ENCODE measurements around the gene TMEM256. TPM values are rescaled to one million over a fixed set of nuclear protein-coding genes. Genes with fewer than 3 reads are reported as not detected.

TMEM256 gene
- total RNA-seq, 2 experiments from 2014 or later = 55.8 to 60.6 TPM

DNA sequence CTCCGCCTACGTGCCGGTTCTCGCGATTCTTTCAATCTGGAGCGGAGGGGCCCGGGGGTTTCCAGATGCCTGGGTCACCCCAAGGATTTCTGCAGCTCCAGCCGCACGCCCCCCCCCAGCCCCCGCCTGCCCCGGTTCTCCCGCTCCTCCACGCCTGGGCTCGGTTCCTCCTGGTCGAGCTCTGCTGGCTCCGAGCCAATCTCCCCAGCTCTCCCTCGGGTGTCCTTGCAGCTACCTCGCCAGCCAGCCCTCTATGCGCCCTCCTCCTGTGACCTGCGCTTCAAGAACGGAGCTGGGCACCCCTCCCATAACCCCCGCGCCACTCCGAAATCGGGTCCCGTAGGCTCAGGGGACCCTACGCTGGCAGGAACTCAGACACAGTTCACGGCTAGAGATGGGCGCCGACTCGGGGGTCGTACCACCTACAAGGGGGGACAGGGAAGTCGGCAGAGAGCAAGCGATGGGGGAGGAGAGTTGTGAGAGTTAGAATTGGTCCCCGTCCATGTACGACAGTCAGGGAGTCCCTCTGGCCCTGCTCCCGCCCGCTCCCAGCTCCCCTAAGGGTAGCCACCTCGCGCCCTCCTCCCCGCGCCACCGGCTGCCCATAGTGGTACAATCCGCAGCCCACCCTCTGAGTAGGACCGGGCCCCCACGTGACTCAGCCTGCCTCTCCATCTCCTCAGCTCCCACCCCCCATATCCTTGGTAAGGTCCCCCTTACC lies 36.4 kb upstream of the TMEM256 start:
- Mint-ChIP-seq H3K27ac (peak overlapping the region; percentile 70), H3K27me3 (peaks cover 49% of the 10 kb centered on the region), H3K4me3 (peak overlapping the region; percentile 94), H3K9me3 (no peaks in the 10 kb centered on the region), H3K4me1 (ENCODE audit: low read depth) (peaks cover 31% of the 10 kb centered on the region), H3K36me3 (ENCODE audit: low read depth) (peaks cover 21% of the 10 kb centered on the region)
- ATAC-seq (no peak), DNase-seq (peak; percentile 78)
- TF ChIP-seq, protein P1, sequence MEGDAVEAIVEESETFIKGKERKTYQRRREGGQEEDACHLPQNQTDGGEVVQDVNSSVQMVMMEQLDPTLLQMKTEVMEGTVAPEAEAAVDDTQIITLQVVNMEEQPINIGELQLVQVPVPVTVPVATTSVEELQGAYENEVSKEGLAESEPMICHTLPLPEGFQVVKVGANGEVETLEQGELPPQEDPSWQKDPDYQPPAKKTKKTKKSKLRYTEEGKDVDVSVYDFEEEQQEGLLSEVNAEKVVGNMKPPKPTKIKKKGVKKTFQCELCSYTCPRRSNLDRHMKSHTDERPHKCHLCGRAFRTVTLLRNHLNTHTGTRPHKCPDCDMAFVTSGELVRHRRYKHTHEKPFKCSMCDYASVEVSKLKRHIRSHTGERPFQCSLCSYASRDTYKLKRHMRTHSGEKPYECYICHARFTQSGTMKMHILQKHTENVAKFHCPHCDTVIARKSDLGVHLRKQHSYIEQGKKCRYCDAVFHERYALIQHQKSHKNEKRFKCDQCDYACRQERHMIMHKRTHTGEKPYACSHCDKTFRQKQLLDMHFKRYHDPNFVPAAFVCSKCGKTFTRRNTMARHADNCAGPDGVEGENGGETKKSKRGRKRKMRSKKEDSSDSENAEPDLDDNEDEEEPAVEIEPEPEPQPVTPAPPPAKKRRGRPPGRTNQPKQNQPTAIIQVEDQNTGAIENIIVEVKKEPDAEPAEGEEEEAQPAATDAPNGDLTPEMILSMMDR (IDR thresholded peaks at IDR 0.05) = no peak
- intact Hi-C loops (cut with micrococcal nuclease) = no loop called here
- CTCF ChIA-PET = interaction anchor here (0.7 to 2.0 kb wide), 8 partner anchors 13 to 116 kb away, joined by 3 to 12 read pairs (median 4); no protein-coding TSS in a partner anchor
- POLR2A ChIA-PET = interaction anchor here (0.6 to 8.8 kb wide), 7 partner anchors 13 to 247 kb away, joined by 3 to 83 read pairs (median 5); partner anchors contain the start of genes POLR2A and TP53

DNA sequence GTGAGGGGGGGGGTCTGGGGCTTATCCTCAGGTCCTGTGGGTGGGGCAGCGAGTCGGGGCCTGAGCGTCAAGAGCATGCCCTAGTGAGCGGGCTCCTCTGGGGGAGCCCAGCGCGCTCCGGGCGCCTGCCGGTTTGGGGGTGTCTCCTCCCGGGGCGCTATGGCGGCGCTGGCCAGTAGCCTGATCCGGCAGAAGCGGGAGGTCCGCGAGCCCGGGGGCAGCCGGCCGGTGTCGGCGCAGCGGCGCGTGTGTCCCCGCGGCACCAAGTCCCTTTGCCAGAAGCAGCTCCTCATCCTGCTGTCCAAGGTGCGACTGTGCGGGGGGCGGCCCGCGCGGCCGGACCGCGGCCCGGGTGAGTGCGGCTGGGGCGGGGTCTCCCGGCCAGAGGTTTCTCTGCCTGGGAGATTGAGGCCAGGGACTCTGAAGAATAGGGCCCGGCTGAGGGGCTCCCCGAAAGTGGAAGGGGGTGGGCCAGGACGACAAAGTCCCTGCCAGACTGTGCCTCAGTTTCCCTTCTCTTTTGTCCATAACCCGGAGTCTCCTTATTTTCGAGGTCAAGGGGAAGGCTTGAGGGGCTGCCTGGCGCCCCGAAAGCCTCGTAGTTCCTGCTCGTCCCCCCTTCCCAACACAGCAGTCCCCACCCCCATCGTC lies 35.7 kb upstream of the TMEM256 start, which contains the start of gene FGF11:
Gene FGF11, plus strand, starts transcription at position 51 of the 651 bp plus-strand sequence. Its CDS starts 109 bp downstream, at position 160.
- Mint-ChIP-seq H3K36me3 (ENCODE audit: low read depth) (peaks cover 21% of the 10 kb centered on the region), H3K27ac (peak within 1 kb of the TSS; percentile 70), H3K4me3 (peak within 1 kb of the TSS; percentile 94), H3K4me1 (ENCODE audit: low read depth) (peaks cover 31% of the 10 kb centered on the region), H3K27me3 (peaks cover 45% of the 10 kb centered on the region), H3K9me3 (no peaks in the 10 kb centered on the region)
- TF ChIP-seq, protein P1 (IDR thresholded peaks at IDR 0.05) = no peak
- ATAC-seq (no peak), DNase-seq (peak; percentile 15)
- POLR2A ChIA-PET = interaction anchor here (1.2 to 8.8 kb wide), 5 partner anchors 13 to 248 kb away, joined by 3 to 83 read pairs (median 20); partner anchors contain the start of genes POLR2A and TP53
- CTCF ChIA-PET = interaction anchor here (0.7 to 2.0 kb wide), 5 partner anchors 15 to 83 kb away, joined by 3 to 12 read pairs (median 4); no protein-coding TSS in a partner anchor
- intact Hi-C loops (cut with micrococcal nuclease) = loop anchor here (5.0 kb wide), 3 partner anchors 43 to 123 kb away; partner anchors contain the start of genes KCTD11, POLR2A, SENP3 and SLC35G6

DNA sequence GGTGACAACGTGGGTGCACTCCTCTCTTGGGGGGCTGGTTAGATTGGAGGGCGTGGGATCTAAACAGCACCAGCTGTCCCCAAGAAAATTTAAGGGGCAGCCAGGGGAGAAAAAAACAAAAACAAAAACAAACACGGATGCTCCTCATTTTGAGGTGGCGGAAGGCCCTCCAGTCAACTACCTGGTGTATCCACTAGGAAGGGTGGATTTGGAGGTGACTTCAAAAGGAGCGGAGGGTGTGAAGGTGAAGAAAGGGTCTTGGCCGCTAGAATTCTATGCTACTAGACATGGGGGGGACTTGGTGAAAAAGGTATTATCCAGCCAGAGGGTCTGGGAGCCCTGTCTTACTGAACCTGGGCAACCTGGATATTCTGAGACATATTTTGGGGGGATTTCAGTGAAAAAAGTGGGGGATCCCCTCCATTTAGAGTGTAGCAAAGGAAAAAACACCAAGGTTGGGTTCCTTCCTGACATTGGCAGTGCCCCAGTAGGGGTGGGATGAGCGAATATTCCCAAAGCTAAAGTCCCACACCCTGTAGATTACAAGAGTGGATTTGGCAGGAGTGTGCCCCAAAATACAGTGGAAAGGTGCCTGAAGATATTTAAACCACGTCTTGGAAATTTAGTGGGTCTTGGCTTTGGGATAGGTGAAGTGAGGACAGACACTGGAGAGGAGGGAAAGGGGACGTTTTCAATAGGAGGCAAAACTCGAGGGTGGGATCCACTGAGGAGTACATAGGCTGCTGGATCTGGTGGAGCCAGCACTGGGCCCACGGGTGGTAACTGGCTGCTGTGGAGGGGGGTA lies 35.0 kb upstream of the TMEM256 start:
- Mint-ChIP-seq H3K36me3 (ENCODE audit: low read depth) (peaks cover 21% of the 10 kb centered on the region), H3K27ac (peak overlapping the region; percentile 20), H3K27me3 (peaks cover 39% of the 10 kb centered on the region), H3K9me3 (no peaks in the 10 kb centered on the region), H3K4me3 (peak overlapping the region; percentile 94), H3K4me1 (ENCODE audit: low read depth) (peaks cover 31% of the 10 kb centered on the region)
- TF ChIP-seq, protein P1 (IDR thresholded peaks at IDR 0.05) = no peak
- intact Hi-C loops (cut with micrococcal nuclease) = loop anchor here (5.0 kb wide), 3 partner anchors 43 to 123 kb away; partner anchors contain the start of genes KCTD11, POLR2A, SENP3 and SLC35G6
- CTCF ChIA-PET = interaction anchor here (0.7 to 4.4 kb wide), 5 partner anchors 16 to 122 kb away, joined by 3 to 68 read pairs (median 48); partner anchors contain the start of genes PLSCR3, SLC35G6, TMEM95 and ZBTB4
- DNase-seq (no peak), ATAC-seq (no peak)
- POLR2A ChIA-PET = interaction anchor here (0.5 to 8.8 kb wide), 7 partner anchors 12 to 249 kb away, joined by 3 to 83 read pairs (median 20); partner anchors contain the start of genes POLR2A, SLC35G6, TP53 and ZBTB4

DNA sequence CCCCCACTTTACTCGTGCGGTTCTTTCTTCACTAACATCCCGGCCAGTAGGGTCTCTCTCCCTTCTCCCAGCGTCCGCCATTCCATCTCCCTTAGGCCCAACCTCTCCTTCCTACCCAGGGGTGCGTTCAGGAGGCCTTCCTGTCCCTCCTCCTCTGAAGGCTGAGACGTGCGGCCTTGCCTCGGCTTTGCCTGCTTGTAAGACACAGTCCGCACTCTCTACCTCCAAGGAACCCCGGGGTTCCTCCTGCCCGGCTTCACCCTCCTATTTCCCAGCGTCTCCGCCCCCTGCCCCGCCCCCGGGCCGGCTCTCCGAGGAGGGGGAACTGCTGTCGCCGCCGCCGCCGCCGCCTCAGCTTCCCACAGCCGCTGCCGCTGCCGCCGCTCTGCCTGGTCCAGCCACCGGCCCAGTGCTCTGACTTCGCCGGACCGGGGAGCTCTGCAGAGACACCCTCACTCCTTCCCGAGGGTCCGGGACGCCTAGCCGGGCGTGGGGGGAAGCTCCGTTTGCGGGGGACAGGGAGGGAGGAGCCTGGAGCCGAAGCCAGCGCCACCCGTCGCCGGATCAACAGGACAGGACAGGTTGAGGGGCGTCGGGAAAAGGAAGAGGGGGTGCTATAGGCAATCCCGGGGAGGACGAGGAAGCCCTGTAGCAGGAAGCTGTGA lies 34.2 kb upstream of the TMEM256 start:
- intact Hi-C loops (cut with micrococcal nuclease) = loop anchor here (5.0 kb wide), 3 partner anchors 44 to 124 kb away; partner anchors contain the start of genes KCTD11, POLR2A, SENP3 and SLC35G6
- Mint-ChIP-seq H3K36me3 (ENCODE audit: low read depth) (peaks cover 21% of the 10 kb centered on the region), H3K27ac (peak overlapping the region; percentile 7), H3K4me1 (ENCODE audit: low read depth) (peaks cover 31% of the 10 kb centered on the region), H3K27me3 (peaks cover 35% of the 10 kb centered on the region), H3K9me3 (no peaks in the 10 kb centered on the region), H3K4me3 (peak overlapping the region; percentile 94)
- DNase-seq (peak; percentile 72), ATAC-seq (no peak)
- ChIA-PET POLR2A (interaction anchor here (0.5 to 8.8 kb wide), 6 partner anchors 16 to 249 kb away, joined by 3 to 83 read pairs (median 29); partner anchors contain the start of genes POLR2A, SLC35G6, TP53 and ZBTB4), CTCF (interaction anchor here (0.7 to 4.4 kb wide), 6 partner anchors 17 to 123 kb away, joined by 3 to 68 read pairs (median 26); partner anchors contain the start of genes PLSCR3, SLC35G6, TMEM95 and ZBTB4)
- TF ChIP-seq, protein P1 (IDR thresholded peaks at IDR 0.05) = no peak
